Breast epithelium (tissue), 4 donors: ENCODE measurements around the gene MYEOV. TPM values are rescaled to one million over a fixed set of nuclear protein-coding genes. Genes with fewer than 3 reads are reported as not detected.
A peak's percentile ranks its signal among the peaks of the same experiment; 100 is the strongest.

Experiments used
- DNase-seq, 2 donors: peaks; one replicate each; pipeline ENCODE4 v3.0.0-alpha.2; 2019; ENCODE audit warnings: low spot score in 2 of 2
- H3K27ac ChIP-seq, 2 donors: fragments of 200-600 bp; sonication (generic) in 1 of 2; one replicate each; pipeline ENCODE4 v1.5.1; 2016 to 2019; ENCODE audit warnings: mild to moderate bottlenecking in 1 of 2
- H3K27me3 ChIP-seq, 2 donors: fragments of 200-600 bp; sonication (generic) in 1 of 2; one replicate each; pipeline versions ENCODE4 v1.5.1 to v1.6.0; 2017 to 2019; ENCODE audit warnings: control low read depth in 1 of 2, mild to moderate bottlenecking in 1 of 2
- H3K36me3 ChIP-seq: fragments of 200-600 bp; one replicate; pipeline ENCODE4 v1.5.1; 2019
- H3K4me1 ChIP-seq, 2 donors: fragments of 200-600 bp; sonication (generic); one replicate each; pipeline ENCODE4 v1.5.1; 2016 to 2019; ENCODE audit warnings: control low read depth in 1 of 2
- H3K4me3 ChIP-seq, 3 donors: fragments of 200-600 bp; sonication (generic); 1 replicate in 2 of 3; 2 replicates in 1 of 3; pipeline ENCODE4 v1.5.1; 2016 to 2019; ENCODE audit warnings: mild to moderate bottlenecking in 3 of 3, moderate library complexity in 2 of 3
- H3K9me3 ChIP-seq, 2 donors: fragments of 200-600 bp; sonication (generic) in 1 of 2; one replicate each; pipeline ENCODE4 v1.5.1; 2016 to 2019; ENCODE audit warnings: control low read depth in 1 of 2
- CTCF ChIP-seq, 3 donors: fragments of 450-650 bp; IDR thresholded peaks; one replicate each; pipeline ENCODE4 v1.5.1; 2016 to 2017; ENCODE audit warnings: antibody characterized with exemption in 3 of 3, mild to moderate bottlenecking in 3 of 3, moderate library complexity in 3 of 3
- POLR2A ChIP-seq: fragments of 450-650 bp; IDR thresholded peaks from one replicate; pipeline ENCODE4 v1.6.1; 2016; ENCODE audit warnings: antibody characterized with exemption, mild to moderate bottlenecking, moderate library complexity
- POLR2AphosphoS5 ChIP-seq, 3 donors: sonication (generic); formaldehyde crosslinking; IDR thresholded peaks; one replicate each; pipeline ENCODE4 v1.6.1; 2017; ENCODE audit warnings: antibody characterized with exemption in 3 of 3
- intact Hi-C: fragments of 100-400 bp; cut with DNase I; formaldehyde crosslinking; loops from one replicate; pipeline ENCODE4 v1.15.1; 2023; ENCODE audit warnings: low total_unique reads
- total RNA-seq, 3 donors: library from RNA; depleted of rRNA; stranded (reverse); fragments of >200 nt; gene quantifications; one replicate each; pipeline ENCODE4 v1.1.0, GENCODE V29; 2016

Gene MYEOV
- total RNA-seq, 3 donors from 2014 or later, result 2.8 to 22.0 (median 18.7) TPM

- Histone ChIP-seq H3K27ac (no peak overlapping the region), H3K4me1 (peaks cover 0 to 3% of the 10 kb centered on the region in 2 donors), H3K36me3 (no peaks in the 10 kb centered on the region), H3K27me3 (no peaks in the 10 kb centered on the region), H3K9me3 (peaks cover 0 to 1% of the 10 kb centered on the region in 2 donors), H3K4me3 (no peak overlapping the region)
- TF ChIP-seq POLR2AphosphoS5 (IDR thresholded peaks at IDR 0.05), result no peak
- TF ChIP-seq POLR2A, result no peak
- no peak for TF ChIP-seq CTCF (IDR thresholded peaks at IDR 0.05)
- peak in 1 of 2 donors; percentile 50 for DNase-seq
- intact Hi-C loops, result no loop called here
Observed at GRCh38 chr11:69312453-69313404, 18.8 kb downstream of the MYEOV start.

DNA sequence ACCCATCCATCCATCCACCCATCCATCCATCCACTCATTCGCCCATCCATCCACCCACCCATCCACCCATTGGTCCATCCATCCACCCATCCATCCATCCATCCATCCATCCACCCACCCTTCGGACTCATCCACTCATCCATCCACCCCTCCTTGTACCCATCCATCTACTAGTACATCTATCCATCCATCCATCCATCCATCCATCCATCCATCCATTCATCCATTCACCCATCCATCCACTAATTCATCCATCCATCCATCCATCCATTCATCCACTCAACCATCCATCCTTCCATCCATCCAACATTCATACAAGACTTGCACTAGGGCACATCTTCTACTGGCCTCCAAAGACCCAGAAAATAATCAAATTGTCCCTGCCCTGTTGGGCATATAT lies 20.0 kb downstream of the MYEOV start:
- Histone ChIP-seq H3K9me3 (peaks cover 0 to 8% of the 10 kb centered on the region in 2 donors), H3K27ac (no peak overlapping the region), H3K36me3 (no peaks in the 10 kb centered on the region), H3K27me3 (no peaks in the 10 kb centered on the region), H3K4me1 (peaks cover 0 to 3% of the 10 kb centered on the region in 2 donors), H3K4me3 (no peak overlapping the region)
- intact Hi-C loops, result no loop called here
- no peak for DNase-seq
- TF ChIP-seq CTCF (IDR thresholded peaks at IDR 0.05), result no peak
- TF ChIP-seq POLR2A, result no peak
- TF ChIP-seq POLR2AphosphoS5 (IDR thresholded peaks at IDR 0.05), result no peak

DNA sequence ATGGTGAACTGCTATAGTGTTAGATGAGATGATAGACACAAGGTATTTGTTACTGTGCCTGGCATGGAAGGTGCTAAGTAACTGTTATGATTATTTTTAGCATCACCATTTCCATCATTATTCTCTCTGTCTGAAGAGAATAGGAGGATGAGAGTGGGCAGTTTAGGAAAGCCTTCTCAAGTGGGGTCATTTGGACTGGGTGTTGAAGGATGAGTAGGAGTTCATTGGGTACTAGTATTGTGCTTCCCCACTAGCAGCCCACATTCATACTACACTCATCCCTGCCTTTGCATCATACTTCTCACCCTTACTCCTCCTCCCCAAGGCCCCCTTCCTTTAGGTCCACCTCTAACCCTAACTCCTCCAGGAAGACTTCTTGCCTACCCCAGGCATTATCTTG lies 20.6 kb downstream of the MYEOV start:
- Histone ChIP-seq H3K9me3 (peaks cover 0 to 8% of the 10 kb centered on the region in 2 donors), H3K27me3 (no peaks in the 10 kb centered on the region), H3K27ac (no peak overlapping the region), H3K36me3 (no peaks in the 10 kb centered on the region), H3K4me3 (no peak overlapping the region), H3K4me1 (peaks cover 0 to 3% of the 10 kb centered on the region in 2 donors)
- intact Hi-C loops, result no loop called here
- DNase-seq, result no peak
- TF ChIP-seq POLR2A (no peak), CTCF (IDR thresholded peaks at IDR 0.05) (no peak), POLR2AphosphoS5 (IDR thresholded peaks at IDR 0.05) (no peak)

GRCh38 chr11:69316956-69317355 lies 23.0 kb downstream of the MYEOV start:
- Histone ChIP-seq H3K27me3 (no peaks in the 10 kb centered on the region), H3K4me1 (peaks cover 0 to 3% of the 10 kb centered on the region in 2 donors), H3K36me3 (no peaks in the 10 kb centered on the region), H3K27ac (no peak overlapping the region), H3K9me3 (peaks cover 0 to 8% of the 10 kb centered on the region in 2 donors), H3K4me3 (no peak overlapping the region)
- no peak for TF ChIP-seq POLR2A
- TF ChIP-seq POLR2AphosphoS5 (IDR thresholded peaks at IDR 0.05), result no peak
- no peak for TF ChIP-seq CTCF (IDR thresholded peaks at IDR 0.05)
- intact Hi-C loops, result no loop called here
- DNase-seq, result no peak

DNA sequence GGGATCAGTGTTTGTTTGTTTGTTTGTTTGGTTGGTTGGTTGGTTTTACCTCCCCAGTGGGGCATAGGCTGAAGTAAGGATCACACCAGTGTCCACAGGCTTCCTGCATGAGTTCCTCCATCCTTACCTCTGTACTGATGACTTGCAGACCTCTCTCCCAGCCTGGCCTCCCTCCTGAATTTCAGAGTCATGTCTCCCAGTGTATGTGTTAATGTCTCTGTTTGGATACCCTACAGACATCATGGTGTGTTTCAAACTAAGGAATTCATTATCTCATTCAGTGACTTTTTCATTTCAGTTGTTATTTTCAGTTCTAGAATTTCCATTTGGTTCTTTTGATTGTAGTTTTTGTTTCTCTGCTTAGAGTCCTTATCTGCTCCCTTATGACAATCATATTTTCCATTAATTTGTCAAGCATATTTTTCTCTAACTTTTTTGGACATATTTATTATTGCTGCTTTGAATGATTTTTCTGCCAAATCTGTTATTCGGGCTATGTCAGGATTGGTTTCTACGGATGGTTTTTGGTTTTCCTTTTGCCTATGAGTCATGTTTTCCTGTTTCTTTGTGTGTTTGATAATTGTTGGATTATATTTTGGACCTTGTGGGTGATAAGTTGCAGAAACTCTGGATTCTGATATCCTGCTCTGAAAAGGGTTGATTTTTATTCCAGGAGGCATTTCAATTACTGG lies 23.6 kb downstream of the MYEOV start:
- Histone ChIP-seq H3K9me3 (peaks cover 0 to 8% of the 10 kb centered on the region in 2 donors), H3K27me3 (no peaks in the 10 kb centered on the region), H3K4me1 (no peaks in the 10 kb centered on the region), H3K36me3 (no peaks in the 10 kb centered on the region), H3K27ac (no peak overlapping the region), H3K4me3 (no peak overlapping the region)
- TF ChIP-seq CTCF (IDR thresholded peaks at IDR 0.05) (no peak), POLR2AphosphoS5 (IDR thresholded peaks at IDR 0.05) (no peak)
- DNase-seq, result no peak
- intact Hi-C loops, result no loop called here
